ENCODE measurements around the gene SCAPER. TPM values are rescaled to one million over a fixed set of nuclear protein-coding genes. Genes with fewer than 3 reads are reported as not detected.

Gene SCAPER
- polyA plus RNA-seq, 1 donor from 2014 or later: 77.1 TPM

DNA sequence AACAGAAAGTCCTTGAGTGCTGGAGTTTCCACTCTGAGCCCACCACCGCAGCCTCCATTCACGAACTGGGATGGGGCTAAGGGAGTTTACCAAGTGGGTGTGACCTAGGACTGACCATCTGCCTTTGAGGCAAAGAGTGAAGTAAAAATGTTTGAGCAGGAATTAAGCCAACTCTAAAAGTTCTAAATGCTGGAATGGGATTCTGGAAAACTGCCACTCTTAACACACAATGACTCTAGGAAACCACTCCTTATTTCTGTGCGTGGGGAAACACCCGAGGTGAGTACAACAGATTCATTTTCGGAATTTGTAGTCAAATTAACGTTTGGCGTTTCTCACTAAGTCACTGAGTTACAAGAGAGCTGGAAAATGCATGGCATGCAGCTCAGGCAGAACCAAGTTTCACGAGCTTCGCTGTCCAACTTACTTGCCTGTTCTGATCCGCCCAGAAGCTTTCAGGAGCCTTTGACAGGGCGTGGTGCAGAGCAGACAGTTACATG, 537.0 kb downstream of the SCAPER start:
- H3K9ac ChIP-seq (ENCODE audit: low read length): no peak overlapping the region
- TF ChIP-seq POLR2AphosphoS5 (IDR thresholded peaks at IDR 0.05): no peak
- TF ChIP-seq SMC3 (conservative IDR thresholded peaks at IDR 0.05; ENCODE audit: poor library complexity): no peak
- no peak for TF ChIP-seq EP300 (conservative IDR thresholded peaks at IDR 0.05; ENCODE audit: poor library complexity, severe bottlenecking)
- TF ChIP-seq RAD21 (conservative IDR thresholded peaks at IDR 0.05): no peak
- TF ChIP-seq, protein P1, sequence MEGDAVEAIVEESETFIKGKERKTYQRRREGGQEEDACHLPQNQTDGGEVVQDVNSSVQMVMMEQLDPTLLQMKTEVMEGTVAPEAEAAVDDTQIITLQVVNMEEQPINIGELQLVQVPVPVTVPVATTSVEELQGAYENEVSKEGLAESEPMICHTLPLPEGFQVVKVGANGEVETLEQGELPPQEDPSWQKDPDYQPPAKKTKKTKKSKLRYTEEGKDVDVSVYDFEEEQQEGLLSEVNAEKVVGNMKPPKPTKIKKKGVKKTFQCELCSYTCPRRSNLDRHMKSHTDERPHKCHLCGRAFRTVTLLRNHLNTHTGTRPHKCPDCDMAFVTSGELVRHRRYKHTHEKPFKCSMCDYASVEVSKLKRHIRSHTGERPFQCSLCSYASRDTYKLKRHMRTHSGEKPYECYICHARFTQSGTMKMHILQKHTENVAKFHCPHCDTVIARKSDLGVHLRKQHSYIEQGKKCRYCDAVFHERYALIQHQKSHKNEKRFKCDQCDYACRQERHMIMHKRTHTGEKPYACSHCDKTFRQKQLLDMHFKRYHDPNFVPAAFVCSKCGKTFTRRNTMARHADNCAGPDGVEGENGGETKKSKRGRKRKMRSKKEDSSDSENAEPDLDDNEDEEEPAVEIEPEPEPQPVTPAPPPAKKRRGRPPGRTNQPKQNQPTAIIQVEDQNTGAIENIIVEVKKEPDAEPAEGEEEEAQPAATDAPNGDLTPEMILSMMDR (IDR thresholded peaks at IDR 0.05; ENCODE audit: poor library complexity, severe bottlenecking): no peak
- no peak for TF ChIP-seq TAF1 (IDR thresholded peaks at IDR 0.05; ENCODE audit: low read depth)
- no peak for TF ChIP-seq EZH2 (IDR thresholded peaks at IDR 0.05; ENCODE audit: borderline replicate concordance, insufficient read depth, low read length, poor library complexity, severe bottlenecking)
- no peak for TF ChIP-seq MXI1 (conservative IDR thresholded peaks at IDR 0.05; ENCODE audit: poor library complexity, severe bottlenecking)
- TF ChIP-seq REST (IDR thresholded peaks at IDR 0.05; ENCODE audit: borderline replicate concordance): no peak
- H3K4me2 ChIP-seq (ENCODE audit: low read length): no peak overlapping the region
- no peaks in the 10 kb centered on the region for H4K20me1 ChIP-seq (ENCODE audit: insufficient read depth)
- H3K27ac ChIP-seq (ENCODE audit: low read length): no peak overlapping the region
- no peaks in the 10 kb centered on the region for H3K9me2 ChIP-seq (ENCODE audit: insufficient read depth, low read length)
- H3K9me3 ChIP-seq (ENCODE audit: low read length): no peaks in the 10 kb centered on the region
- no peaks in the 10 kb centered on the region for H3K79me2 ChIP-seq (replicated peaks; ENCODE audit: insufficient read depth, low read length)
- H3K27me3 ChIP-seq (ENCODE audit: insufficient read depth, low read depth, low read length): no peaks in the 10 kb centered on the region
- H3F3A ChIP-seq (ENCODE audit: insufficient read depth, low read length, poor library complexity, severe bottlenecking): no peaks in the 10 kb centered on the region
- no peak overlapping the region for H3K4me3 ChIP-seq (ENCODE audit: low read length)
- no peak overlapping the region for H2AFZ ChIP-seq (ENCODE audit: low read depth, low read length)
- no peaks in the 10 kb centered on the region for H3K36me3 ChIP-seq (ENCODE audit: insufficient read depth, low read length)

- no peak overlapping the region for H3K4me3 ChIP-seq (ENCODE audit: low read length)
- H3K27ac ChIP-seq (ENCODE audit: low read length): no peak overlapping the region
- H3F3A ChIP-seq (ENCODE audit: insufficient read depth, low read length, poor library complexity, severe bottlenecking): no peaks in the 10 kb centered on the region
- H4K20me1 ChIP-seq (ENCODE audit: insufficient read depth): no peaks in the 10 kb centered on the region
- no peaks in the 10 kb centered on the region for H3K9me3 ChIP-seq (ENCODE audit: low read length)
- H3K27me3 ChIP-seq (ENCODE audit: insufficient read depth, low read depth, low read length): no peaks in the 10 kb centered on the region
- no peak overlapping the region for H3K9ac ChIP-seq (ENCODE audit: low read length)
- no peaks in the 10 kb centered on the region for H3K9me2 ChIP-seq (ENCODE audit: insufficient read depth, low read length)
- no peak for TF ChIP-seq POLR2AphosphoS5 (IDR thresholded peaks at IDR 0.05)
- no peak for TF ChIP-seq MXI1 (conservative IDR thresholded peaks at IDR 0.05; ENCODE audit: poor library complexity, severe bottlenecking)
- no peak for TF ChIP-seq REST (IDR thresholded peaks at IDR 0.05; ENCODE audit: borderline replicate concordance)
- no peak for TF ChIP-seq EZH2 (IDR thresholded peaks at IDR 0.05; ENCODE audit: borderline replicate concordance, insufficient read depth, low read length, poor library complexity, severe bottlenecking)
- no peak for TF ChIP-seq SMC3 (conservative IDR thresholded peaks at IDR 0.05; ENCODE audit: poor library complexity)
- TF ChIP-seq, protein P1 (IDR thresholded peaks at IDR 0.05; ENCODE audit: poor library complexity, severe bottlenecking): no peak
- no peak for TF ChIP-seq TAF1 (IDR thresholded peaks at IDR 0.05; ENCODE audit: low read depth)
- TF ChIP-seq RAD21 (conservative IDR thresholded peaks at IDR 0.05): no peak
- TF ChIP-seq EP300 (conservative IDR thresholded peaks at IDR 0.05; ENCODE audit: poor library complexity, severe bottlenecking): no peak
- H3K36me3 ChIP-seq (ENCODE audit: insufficient read depth, low read length): no peaks in the 10 kb centered on the region
- no peaks in the 10 kb centered on the region for H3K79me2 ChIP-seq (replicated peaks; ENCODE audit: insufficient read depth, low read length)
- no peak overlapping the region for H2AFZ ChIP-seq (ENCODE audit: low read depth, low read length)
- H3K4me2 ChIP-seq (ENCODE audit: low read length): no peak overlapping the region
These were observed 538.4 kb downstream of the SCAPER start for GRCh38 chr15:76366714-76367113.
